UCSD-AML1 (cell line): Measurements from ENCODE around the gene PRKAR1B.

Source experiments
- DNase-seq: peaks from one replicate; lab custom pipeline; 2025; ENCODE audit not compliant: unreplicated experiment; lab: John Stamatoyannopoulos, UW

PRKAR1B gene

DNA sequence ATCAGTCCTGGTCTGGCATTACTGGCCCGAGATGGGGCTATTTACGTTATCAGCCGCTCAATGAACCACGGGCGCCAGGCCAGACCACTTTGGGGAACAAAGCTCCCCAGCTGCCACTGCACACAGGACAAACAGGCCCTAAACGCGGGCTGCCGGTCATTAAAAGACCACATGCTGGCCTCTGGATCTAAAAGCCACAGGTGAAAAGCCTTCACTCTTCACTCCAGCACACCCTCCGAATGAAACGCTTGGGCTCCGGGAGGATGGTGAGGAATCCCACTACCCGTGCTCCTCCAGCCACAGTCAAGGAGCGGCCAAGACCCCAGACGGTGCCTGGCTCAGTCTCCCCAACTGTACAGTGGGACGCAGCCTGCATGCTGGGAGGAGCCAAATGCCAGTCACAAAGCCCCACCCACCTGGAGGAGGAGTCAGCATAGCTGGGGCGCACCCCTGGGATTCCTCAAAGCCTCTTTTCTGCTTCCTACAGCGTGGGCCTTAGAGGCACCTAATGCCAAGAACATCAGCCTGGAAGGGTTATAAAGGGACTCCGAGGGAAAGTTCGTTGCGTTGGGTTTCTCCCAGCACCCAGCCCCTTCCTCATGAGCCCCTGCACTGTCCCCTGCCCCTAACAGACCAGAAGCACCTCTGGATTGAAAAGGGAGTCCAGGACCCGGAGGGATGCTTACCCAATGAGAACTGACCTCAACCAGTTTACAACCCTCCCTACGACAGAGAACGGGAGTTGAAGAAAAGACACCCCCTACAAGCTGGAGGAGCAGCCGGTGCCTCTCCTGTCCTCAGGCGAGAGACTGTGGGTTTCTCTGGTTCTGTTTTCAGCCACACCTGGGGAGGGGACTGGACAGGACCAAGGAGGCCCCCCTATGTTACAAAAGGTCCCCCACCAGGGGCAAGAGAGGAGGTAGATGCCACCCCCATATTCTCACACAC lies 212.2 kb downstream of the PRKAR1B start:
- DNase-seq: no peak

GRCh38 chr7:514242-514641 lies 212.8 kb downstream of the PRKAR1B start:
- DNase-seq: no peak

- no peak for DNase-seq
These were observed 213.4 kb downstream of the PRKAR1B start for GRCh38 chr7:513521-514166.

GRCh38 chr7:512541-513311 lies 214.4 kb downstream of the PRKAR1B start:
- DNase-seq: no peak

- DNase-seq: no peak
These were observed 215.0 kb downstream of the PRKAR1B start for GRCh38 chr7:512146-512510.

DNA sequence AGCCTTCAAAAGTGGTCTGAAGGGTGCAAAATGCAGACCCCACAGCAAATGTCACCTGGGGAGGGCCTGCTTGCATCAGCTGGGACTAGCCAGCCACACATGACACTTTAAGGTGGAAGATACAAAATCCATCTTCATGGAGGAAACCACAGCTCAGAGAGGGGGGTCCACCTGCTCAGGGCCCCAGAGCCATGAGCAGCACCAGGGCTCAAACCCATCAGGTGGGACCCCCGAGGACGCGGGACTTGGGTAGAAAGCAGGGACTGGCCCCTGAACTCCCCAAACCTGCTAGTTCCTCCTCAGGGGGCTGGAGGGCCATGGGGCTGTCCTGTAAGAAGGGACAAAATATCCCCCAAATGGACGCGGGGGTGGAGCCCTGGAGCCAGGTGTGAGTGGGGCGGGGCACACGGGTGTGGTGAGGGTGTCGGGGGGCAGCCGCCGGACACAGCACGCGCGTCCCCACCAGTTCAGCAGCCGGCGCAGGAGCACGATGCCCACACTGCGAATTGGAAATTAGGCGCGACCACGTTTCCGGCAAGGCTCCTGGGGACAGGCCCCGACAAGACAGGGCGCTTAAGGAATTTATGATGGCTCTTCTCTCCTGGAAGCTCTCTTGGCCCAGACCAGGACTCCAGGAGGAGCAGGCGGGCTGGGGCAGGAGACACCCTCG lies 215.5 kb downstream of the PRKAR1B start:
- DNase-seq: no peak

DNA sequence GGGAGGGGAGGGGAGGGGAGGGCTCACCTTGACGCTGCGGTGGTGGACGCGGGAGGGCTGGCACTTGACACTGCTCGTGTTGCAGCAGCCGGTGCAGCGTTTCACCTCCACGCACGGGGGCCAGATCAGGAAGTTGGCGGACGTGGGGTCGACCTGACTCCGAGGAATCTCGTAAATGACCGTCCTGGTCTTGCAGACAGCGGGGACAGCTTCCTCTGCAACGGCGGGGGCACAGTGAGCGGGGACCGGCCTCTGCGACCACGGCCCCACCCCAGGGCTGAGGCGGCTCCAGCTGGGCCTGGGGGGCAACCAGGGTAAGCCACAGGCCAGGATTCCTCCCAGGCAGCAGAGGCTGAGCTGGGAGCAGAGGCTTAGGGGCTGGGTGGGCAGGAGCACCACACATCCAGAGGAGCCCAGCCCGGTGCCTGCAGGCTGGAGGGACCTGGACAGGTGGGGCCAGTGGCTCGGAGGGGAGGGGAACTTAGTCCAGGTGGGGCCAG lies 216.2 kb downstream of the PRKAR1B start:
- DNase-seq: no peak

GRCh38 chr7:510131-510481 lies 217.0 kb downstream of the PRKAR1B start:
- no peak for DNase-seq

GRCh38 chr7:509426-510130 lies 217.5 kb downstream of the PRKAR1B start:
- no peak for DNase-seq

- DNase-seq: no peak
These were observed 218.5 kb downstream of the PRKAR1B start for GRCh38 chr7:508461-509170.

GRCh38 chr7:507623-508300 lies 219.3 kb downstream of the PRKAR1B start:
- no peak for DNase-seq

- DNase-seq: no peak
These were observed 220.0 kb downstream of the PRKAR1B start for GRCh38 chr7:506921-507622.

DNA sequence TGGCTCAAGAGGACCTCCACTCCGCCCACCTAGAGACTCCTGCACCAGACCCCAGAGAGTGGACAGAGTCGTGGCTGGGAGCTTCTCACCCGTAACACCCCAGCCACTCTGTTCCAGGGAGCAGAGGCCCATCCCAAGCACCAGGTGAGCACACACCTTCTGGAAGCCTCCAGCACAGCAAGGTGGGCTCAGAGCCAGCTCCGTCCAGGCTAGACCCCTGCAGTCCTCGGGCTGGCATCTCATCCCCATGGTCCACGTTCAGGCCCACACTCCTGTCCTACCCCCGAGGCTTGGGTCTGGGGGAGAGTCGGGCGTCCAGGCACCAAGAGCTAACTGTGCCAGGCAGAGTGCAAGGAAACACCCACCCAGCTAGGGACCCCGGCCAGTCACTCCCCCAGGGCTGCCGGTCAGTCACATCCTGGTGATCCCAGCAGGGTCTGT lies 220.7 kb downstream of the PRKAR1B start:
- DNase-seq: no peak

- DNase-seq: no peak
These were observed 221.9 kb downstream of the PRKAR1B start for GRCh38 chr7:505171-505570.

DNA sequence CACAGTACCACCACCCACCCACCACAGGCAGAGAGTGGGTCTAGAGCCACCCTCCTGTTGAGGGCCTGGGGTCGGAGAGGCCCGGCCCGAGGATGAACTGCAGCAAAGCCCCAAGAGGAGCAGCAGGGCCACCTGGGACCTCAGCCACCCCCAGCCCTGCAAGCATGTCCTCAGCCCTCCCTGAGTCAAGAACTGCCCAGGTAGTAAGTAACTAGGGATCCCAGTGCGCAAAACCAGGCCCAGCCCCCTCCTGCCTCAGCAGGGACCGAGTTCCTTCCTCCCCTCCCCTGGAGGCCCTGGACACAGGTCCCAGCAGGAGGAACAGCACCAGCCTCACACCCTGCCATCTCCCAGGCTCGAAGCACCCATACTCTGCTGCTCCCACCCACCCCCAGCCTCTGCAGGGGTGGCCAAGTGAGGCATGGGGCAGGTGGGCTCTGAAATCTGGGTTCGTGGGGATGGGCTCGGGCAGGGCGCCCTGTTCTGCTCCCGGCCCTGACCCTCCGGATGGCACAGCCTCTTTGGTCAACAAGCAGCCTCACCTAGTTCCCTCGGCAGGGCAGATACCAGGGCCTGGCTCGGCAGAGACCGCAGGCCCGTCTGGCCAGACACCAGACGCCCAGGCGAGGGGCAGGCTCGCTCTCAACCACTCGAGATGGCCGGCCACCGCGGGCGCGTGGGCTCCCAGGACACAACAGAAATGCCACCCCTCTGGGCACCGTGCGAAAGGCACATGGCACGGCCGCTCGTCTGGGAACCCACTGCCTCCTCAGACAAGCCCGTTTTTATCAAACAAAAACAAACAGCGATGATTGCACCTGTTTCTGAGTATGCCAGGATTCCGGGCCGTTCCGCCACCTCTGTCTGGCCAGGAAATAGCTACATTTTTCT lies 222.6 kb downstream of the PRKAR1B start:
- no peak for DNase-seq

DNA sequence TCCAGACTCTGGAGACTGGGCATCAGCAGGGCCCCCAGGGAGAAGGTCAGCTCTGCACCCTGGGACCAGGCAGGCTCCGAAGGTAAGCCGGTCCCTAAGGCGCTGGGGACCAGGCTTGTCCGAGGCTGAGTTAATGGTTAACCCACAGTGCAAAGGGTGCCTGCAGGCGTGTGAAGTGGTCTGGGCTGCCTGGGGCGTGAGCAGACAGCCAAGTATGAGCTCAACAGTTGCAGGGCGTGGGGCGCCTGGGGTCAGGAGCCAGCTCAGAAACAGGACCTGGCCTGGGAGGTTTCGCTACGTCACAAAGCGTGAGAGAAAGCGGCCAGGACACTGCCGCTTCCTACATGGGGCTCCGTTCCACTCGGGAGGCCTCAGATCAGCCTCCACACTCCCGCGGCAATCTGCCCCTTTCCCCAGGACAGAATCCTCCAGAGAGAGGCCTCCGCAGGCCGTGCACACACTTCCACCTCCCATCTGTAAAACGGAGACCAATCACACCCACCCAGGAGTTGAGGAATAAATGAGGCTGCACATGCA lies 223.4 kb downstream of the PRKAR1B start:
- no peak for DNase-seq

DNA sequence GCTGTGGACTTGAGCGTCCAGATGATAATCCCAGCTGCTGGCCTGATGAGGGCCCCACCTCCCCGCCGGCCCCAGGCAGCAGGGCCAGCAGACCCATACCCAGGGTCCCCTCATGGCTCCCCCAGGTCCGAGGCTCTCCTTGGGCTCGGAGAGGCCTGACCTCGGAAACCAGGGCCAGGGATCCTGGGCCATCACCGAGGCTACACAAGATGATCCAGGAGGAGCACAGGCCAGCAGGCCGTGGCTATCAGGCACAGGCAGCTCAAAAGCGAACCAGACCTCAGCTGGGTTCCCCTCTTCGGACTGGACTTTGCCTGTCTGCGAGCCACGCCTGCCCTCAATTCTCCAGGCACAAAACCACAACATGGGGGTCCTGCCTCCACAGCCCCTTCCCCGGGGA lies 224.8 kb downstream of the PRKAR1B start:
- DNase-seq: no peak
